Naive B cell (primary cell): ENCODE results near the gene TMPRSS4. TPM values are rescaled to one million over a fixed set of nuclear protein-coding genes. Genes with fewer than 3 reads are reported as not detected.
A peak's percentile ranks its signal among the peaks of the same experiment; 100 is the strongest.

ENCODE experiments used
- ATAC-seq, 2 donors: fragments of 150-1000 bp; cut with Tn5 transposase; 2 replicates each; pipeline ENCODE4 v1.10.0; 2021; ENCODE audit warnings: low read depth in 2 of 2, mild to moderate bottlenecking in 2 of 2, moderate library complexity in 2 of 2
- DNase-seq: peaks from one replicate; pipeline ENCODE4 v3.0.0; 2022
- H3K27ac Mint-ChIP-seq, 6 donors: one replicate each; pipeline ENCODE4 v1.8.0; 2020 to 2022; ENCODE audit warnings: mild to moderate bottlenecking in 6 of 6, mixed read lengths in 6 of 6, moderate library complexity in 5 of 6, inconsistent platforms in 2 of 6
- H3K27me3 Mint-ChIP-seq, 3 donors: one replicate each; pipeline ENCODE4 v1.8.0; 2021 to 2022; ENCODE audit warnings: mixed read lengths in 3 of 3, mild to moderate bottlenecking in 1 of 3
- H3K36me3 Mint-ChIP-seq, 2 donors: one replicate each; pipeline ENCODE4 v1.8.0; 2020 to 2022; ENCODE audit warnings: mixed read lengths in 2 of 2, inconsistent platforms in 1 of 2, mild to moderate bottlenecking in 1 of 2
- H3K4me1 Mint-ChIP-seq, 3 donors: one replicate each; pipeline ENCODE4 v1.8.0; 2020 to 2022; ENCODE audit warnings: mixed read lengths in 3 of 3, inconsistent platforms in 1 of 3, mild to moderate bottlenecking in 1 of 3, moderate library complexity in 1 of 3
- H3K4me3 Mint-ChIP-seq, 8 donors: one replicate each; pipeline ENCODE4 v1.8.0; 2020 to 2022; ENCODE audit warnings: mild to moderate bottlenecking in 8 of 8, mixed read lengths in 8 of 8, moderate library complexity in 8 of 8, inconsistent platforms in 2 of 8
- H3K9me3 Mint-ChIP-seq, 7 donors: one replicate each; pipeline ENCODE4 v1.8.0; 2020 to 2022; ENCODE audit warnings: mixed read lengths in 7 of 7, mild to moderate bottlenecking in 5 of 7, inconsistent platforms in 2 of 7, moderate library complexity in 1 of 7
- polyA plus RNA-seq, 6 donors: library from polyadenylated mRNA; unstranded; fragments of 300-500 nt; fragmentation: Illumina TruSeq; gene quantifications; one replicate each; pipeline ENCODE4 v1.2.3, GENCODE V29; 2021; ENCODE audit warnings: low read depth in 6 of 6

The TMPRSS4 gene
- polyA plus RNA-seq, 6 donors from 2014 or later = not detected

DNA sequence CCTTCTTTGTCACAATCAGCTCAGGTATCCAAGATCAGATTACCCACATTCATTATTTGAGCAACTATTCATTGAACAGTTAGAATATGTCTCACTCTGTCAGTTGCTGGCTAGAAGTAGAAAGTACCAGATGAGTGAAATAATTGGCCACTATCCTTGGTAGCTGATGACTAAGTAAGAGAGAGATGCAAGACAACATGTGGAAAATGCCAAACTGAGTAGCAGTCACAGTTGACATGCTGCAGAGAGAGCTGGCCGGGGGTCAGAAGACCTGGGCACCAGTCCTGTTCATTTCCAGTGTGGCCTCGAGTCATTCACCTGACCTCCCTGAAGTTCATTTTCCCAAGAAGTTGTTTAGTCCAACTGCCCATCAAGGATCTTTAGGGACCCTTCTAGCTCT lies 32.4 kb downstream of the TMPRSS4 start:
- no peak for DNase-seq
- Mint-ChIP-seq H3K27ac (no peak overlapping the region), H3K4me3 (no peak overlapping the region)

DNA sequence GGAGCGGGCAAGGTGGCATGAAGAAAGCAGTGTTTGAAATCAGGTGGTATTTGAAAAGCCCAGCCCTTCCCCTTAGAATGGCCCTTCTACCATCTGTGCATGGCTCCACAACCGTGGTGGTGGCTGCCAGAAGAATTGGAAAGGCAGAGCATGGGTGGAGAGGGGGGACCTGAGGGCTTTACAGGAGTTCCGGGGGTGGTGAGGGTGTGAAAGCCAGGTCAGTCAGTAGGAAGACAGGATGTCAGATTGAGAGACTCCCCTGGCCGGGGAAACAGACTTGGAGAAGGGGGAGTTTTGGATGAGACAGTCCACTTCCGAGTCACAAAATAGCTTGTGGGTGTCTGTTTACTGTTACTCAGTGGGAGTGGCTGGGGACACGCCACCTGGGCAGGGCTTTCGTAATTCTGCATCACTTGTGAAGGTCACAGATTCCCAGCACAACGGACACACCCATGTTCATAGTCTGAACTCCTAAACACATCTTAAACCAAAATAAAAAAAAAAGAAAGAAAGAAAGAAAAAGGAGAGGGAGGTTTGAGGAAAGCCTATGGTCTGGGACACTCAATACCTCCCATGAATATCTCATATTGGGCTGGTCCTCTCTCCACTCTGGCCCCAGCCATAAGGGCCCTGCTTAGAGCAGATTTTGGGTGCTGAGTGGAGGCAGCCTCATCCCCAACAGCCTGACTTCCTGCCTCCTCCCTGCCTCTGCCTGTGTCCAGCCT lies 34.3 kb downstream of the TMPRSS4 start:
- Mint-ChIP-seq H3K9me3 (no peaks in the 10 kb centered on the region), H3K4me1 (peaks cover 0 to 11% (median 0%) of the 10 kb centered on the region in 3 donors), H3K36me3 (no peaks in the 10 kb centered on the region), H3K4me3 (no peak overlapping the region), H3K27ac (no peak overlapping the region), H3K27me3 (peaks cover 33 to 40% (median 38%) of the 10 kb centered on the region in 3 donors)
- ATAC-seq = no peak
- no peak for DNase-seq

More for the DNA sequence above, 32.4 kb downstream of the TMPRSS4 start:
- Mint-ChIP-seq H3K27me3 (peaks cover 23 to 29% (median 24%) of the 10 kb centered on the region in 3 donors), H3K36me3 (no peaks in the 10 kb centered on the region), H3K4me1 (peaks cover 0 to 2% (median 0%) of the 10 kb centered on the region in 3 donors), H3K9me3 (no peaks in the 10 kb centered on the region)
- no peak for ATAC-seq

DNA sequence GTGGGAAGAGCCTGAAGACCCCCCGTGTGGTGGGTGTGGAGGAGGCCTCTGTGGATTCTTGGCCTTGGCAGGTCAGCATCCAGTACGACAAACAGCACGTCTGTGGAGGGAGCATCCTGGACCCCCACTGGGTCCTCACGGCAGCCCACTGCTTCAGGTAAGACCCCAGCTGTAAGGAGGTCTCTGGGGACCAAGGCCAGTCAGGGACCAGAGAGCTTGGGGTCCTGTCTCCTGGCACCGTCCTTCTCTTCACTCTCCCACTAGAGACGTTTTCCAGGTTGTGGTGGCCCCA lies 34.8 kb downstream of the TMPRSS4 start:
- ATAC-seq = no peak
- no peaks in the 10 kb centered on the region for H3K9me3 Mint-ChIP-seq
- no peak for DNase-seq
- H3K27me3 Mint-ChIP-seq = peaks cover 33 to 40% (median 38%) of the 10 kb centered on the region in 3 donors
- H3K4me3 Mint-ChIP-seq = no peak overlapping the region
- no peaks in the 10 kb centered on the region for H3K36me3 Mint-ChIP-seq
- H3K27ac Mint-ChIP-seq = no peak overlapping the region
- peaks cover 0 to 11% (median 0%) of the 10 kb centered on the region in 3 donors for H3K4me1 Mint-ChIP-seq

DNA sequence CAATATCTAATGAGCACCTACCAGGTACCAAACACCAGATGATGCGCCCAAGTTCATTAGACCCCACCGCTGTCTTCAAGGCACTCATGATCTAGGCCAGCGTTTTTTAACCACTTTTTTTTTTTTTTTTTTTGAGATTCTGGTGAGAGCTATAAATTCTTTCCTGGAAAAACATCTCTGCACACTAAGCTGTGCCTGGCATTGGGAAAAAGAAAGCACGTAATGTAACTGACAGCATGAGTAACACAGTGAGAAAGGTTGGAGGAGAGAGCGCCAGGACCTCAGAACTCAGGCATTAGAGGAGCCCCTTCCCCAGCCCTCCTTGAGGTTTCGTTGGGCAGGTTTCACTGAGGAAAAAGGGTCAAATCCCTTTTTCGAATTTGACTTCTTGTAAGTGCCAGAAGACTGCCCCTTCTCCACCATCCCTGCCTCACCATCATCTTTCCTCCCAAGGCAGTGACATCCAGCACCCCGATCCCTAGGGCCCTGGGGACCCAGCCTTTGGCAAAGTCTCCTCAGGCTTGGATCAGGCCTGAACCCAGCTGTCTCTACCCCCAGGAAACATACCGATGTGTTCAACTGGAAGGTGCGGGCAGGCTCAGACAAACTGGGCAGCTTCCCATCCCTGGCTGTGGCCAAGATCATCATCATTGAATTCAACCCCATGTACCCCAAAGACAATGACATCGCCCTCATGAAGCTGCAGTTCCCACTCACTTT lies 36.0 kb downstream of the TMPRSS4 start:
- H3K27ac Mint-ChIP-seq = no peak overlapping the region
- ATAC-seq (no peak), DNase-seq (no peak)

DNA sequence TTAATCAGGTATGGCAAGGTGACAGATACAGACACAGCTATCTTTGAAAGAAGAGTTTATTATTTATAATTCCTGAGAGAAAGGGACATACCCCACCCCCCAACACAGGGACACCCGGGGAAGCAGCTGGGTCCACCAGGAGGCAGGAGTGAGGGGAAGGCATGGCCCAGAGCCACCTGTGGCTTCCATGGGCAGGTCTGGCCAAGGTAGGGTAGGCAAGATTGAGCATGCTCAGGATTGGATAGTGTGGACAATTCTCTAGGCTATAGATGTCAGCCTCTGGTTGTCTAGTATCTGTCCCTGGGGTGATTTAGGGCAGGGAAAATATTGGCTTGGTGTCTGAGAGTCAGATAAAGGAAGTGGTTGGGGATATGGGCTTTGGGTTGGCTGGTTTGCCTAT lies 37.4 kb downstream of the TMPRSS4 start:
- no peak overlapping the region for H3K4me3 Mint-ChIP-seq
- DNase-seq (no peak), ATAC-seq (no peak)
- H3K27me3 Mint-ChIP-seq = peaks cover 28 to 58% (median 35%) of the 10 kb centered on the region in 3 donors
- peaks cover 8 to 37% (median 22%) of the 10 kb centered on the region in 3 donors for H3K4me1 Mint-ChIP-seq
- H3K9me3 Mint-ChIP-seq = no peaks in the 10 kb centered on the region
- H3K36me3 Mint-ChIP-seq = no peaks in the 10 kb centered on the region
- no peak overlapping the region for H3K27ac Mint-ChIP-seq

More for the DNA sequence above, 36.0 kb downstream of the TMPRSS4 start:
- Mint-ChIP-seq H3K4me1 (peaks cover 3 to 23% (median 10%) of the 10 kb centered on the region in 3 donors), H3K9me3 (no peaks in the 10 kb centered on the region), H3K27me3 (peaks cover 28 to 47% (median 40%) of the 10 kb centered on the region in 3 donors), H3K4me3 (no peak overlapping the region), H3K36me3 (no peaks in the 10 kb centered on the region)

DNA sequence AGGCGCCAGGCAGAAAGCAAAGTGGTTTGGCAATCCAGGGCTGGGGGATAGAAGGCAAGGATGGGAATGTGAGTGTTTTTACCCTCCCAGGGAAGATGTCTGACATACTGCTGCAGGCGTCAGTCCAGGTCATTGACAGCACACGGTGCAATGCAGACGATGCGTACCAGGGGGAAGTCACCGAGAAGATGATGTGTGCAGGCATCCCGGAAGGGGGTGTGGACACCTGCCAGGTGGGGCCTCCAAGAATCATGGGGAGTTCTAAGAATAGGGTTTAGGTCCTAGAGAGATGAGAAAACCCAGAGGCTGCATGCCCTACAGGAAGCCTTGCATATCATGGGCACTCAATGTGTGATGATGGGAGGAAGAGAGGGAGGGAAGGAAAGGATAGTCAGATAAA lies 38.2 kb downstream of the TMPRSS4 start:
- Mint-ChIP-seq H3K27ac (peak overlapping the region in 2 of 6 donors; percentile 42 to 75), H3K27me3 (peaks cover 28 to 56% (median 29%) of the 10 kb centered on the region in 3 donors), H3K4me3 (no peak overlapping the region), H3K9me3 (no peaks in the 10 kb centered on the region), H3K4me1 (peaks cover 8 to 38% (median 22%) of the 10 kb centered on the region in 3 donors), H3K36me3 (no peaks in the 10 kb centered on the region)
- no peak for ATAC-seq
- no peak for DNase-seq

DNA sequence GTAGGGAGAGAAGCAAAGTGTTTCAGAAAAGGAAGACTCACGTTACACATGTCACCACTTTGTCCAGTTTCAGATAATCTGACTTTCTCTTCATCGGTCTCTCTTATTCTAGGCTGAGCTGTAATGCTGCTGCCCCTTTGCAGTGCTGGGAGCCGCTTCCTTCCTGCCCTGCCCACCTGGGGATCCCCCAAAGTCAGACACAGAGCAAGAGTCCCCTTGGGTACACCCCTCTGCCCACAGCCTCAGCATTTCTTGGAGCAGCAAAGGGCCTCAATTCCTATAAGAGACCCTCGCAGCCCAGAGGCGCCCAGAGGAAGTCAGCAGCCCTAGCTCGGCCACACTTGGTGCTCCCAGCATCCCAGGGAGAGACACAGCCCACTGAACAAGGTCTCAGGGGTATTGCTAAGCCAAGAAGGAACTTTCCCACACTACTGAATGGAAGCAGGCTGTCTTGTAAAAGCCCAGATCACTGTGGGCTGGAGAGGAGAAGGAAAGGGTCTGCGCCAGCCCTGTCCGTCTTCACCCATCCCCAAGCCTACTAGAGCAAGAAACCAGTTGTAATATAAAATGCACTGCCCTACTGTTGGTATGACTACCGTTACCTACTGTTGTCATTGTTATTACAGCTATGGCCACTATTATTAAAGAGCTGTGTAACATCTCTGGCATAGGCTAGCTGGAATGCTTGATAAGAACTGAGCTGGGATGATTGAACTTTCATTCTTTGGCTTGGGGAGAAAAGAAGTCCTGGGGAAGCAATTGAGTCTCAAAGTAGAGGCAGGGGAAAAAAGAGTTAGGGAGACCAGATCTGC lies 41.1 kb downstream of the TMPRSS4 start:
- Mint-ChIP-seq H3K9me3 (peaks cover 0 to 2% (median 0%) of the 10 kb centered on the region in 7 donors), H3K36me3 (no peaks in the 10 kb centered on the region), H3K27me3 (peaks cover 18 to 48% (median 29%) of the 10 kb centered on the region in 3 donors), H3K4me1 (peaks cover 8 to 38% (median 22%) of the 10 kb centered on the region in 3 donors), H3K4me3 (peak overlapping the region in 4 of 8 donors; percentile 42 to 84 (median 67)), H3K27ac (peak overlapping the region in 4 of 6 donors; percentile 14 to 95 (median 65))
- ATAC-seq = peak in 1 of 2 donors; percentile 97
- DNase-seq = no peak

DNA sequence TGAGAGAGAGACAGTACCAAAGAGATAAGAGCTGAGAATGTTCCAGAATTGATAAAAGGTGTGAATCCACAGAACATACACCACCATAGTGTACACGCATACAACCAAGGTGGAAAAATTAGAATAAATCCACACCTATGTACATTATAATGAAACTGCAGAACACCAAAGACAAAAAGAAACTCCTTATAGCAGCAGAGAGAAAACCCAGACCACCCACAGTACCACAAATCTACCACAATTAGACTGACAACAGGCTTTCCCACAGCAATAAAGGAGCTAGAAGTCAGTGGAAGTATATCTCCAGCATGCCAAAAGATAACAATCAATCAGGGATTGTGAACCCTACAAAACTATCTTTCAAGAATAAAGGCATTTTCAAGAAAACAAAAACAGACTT lies 43.9 kb downstream of the TMPRSS4 start:
- Mint-ChIP-seq H3K27ac (peak overlapping the region in 1 of 6 donors; percentile 3), H3K4me3 (no peak overlapping the region), H3K27me3 (peaks cover 5 to 23% (median 10%) of the 10 kb centered on the region in 3 donors), H3K4me1 (peaks cover 8 to 29% (median 22%) of the 10 kb centered on the region in 3 donors), H3K9me3 (peaks cover 0 to 2% (median 0%) of the 10 kb centered on the region in 7 donors), H3K36me3 (no peaks in the 10 kb centered on the region)
- ATAC-seq = no peak
- no peak for DNase-seq

DNA sequence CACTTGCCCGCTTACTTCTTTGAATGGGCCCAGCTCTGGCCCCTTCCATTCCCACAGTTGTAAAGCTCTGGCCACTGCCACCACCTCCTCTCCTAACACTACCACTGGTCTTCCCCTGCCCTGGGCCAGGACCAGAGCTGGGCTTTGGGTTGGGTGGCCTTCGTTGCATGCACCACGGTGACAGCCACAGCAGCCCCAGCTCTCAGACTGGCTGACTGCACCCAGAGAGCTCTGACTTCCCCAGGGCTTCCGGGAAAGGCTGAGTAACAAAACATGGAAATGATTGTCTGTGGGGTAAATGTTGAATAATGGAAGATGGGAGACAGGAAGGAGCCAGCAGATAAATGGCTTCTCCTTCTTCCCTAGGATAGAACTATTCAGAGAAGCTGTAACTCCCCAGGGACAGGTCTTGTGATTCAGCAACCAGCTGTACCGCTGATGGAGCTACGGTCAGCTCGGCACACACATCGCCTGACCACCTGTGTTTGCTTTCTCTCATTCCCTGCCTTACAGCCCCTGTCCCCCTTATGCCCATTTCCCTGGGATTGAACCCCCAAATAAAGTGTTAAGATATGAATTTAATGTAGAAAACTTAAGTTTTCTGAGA lies 48.2 kb downstream of the TMPRSS4 start:
- H3K4me3 Mint-ChIP-seq = no peak overlapping the region
- H3K27me3 Mint-ChIP-seq = peaks cover 16 to 30% (median 30%) of the 10 kb centered on the region in 3 donors
- H3K27ac Mint-ChIP-seq = no peak overlapping the region
- DNase-seq = no peak
- H3K4me1 Mint-ChIP-seq = no peaks in the 10 kb centered on the region
- no peaks in the 10 kb centered on the region for H3K36me3 Mint-ChIP-seq
- ATAC-seq = no peak
- peaks cover 0 to 2% (median 0%) of the 10 kb centered on the region in 7 donors for H3K9me3 Mint-ChIP-seq

DNA sequence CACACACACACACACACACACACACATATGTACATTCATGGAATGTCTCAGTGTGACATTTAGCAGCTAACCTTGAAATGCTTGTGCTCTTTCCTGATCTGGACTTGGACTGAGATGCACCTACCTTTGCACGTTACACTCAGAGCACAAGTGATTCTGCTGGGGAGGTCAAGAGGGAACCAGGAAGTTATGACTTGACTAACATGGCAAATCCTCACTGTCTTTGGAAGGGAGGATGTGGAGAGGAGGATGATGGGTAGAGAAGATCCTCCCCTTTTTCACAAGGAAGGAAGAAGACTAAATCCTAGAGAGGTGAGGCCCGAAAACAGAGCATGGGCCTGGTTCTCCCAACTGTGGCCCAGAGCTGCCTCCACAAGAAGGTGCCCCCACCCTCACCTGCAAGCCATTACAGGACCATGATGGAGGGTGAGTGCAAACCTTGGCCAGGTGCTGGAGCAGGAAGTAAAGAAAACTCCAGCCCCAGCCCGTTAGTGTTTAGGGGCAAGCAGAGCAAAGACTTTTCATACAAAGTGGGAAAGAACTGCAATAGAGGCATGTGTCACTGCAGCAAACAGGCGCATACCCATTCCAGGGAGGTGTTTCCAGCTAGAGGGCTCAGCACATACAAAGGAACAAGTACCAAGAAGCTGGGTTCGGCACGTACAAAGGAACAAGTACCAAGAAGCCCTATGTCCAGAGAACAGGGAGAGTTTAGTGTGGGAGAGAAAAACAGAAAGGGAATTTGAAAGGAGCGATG lies 49.4 kb downstream of the TMPRSS4 start:
- Mint-ChIP-seq H3K9me3 (no peaks in the 10 kb centered on the region), H3K4me3 (peak overlapping the region in 1 of 8 donors; percentile 60), H3K27me3 (peaks cover 18 to 38% (median 30%) of the 10 kb centered on the region in 3 donors), H3K36me3 (no peaks in the 10 kb centered on the region), H3K27ac (peak overlapping the region in 1 of 6 donors; percentile 40), H3K4me1 (no peaks in the 10 kb centered on the region)
- DNase-seq = no peak
- no peak for ATAC-seq

DNA sequence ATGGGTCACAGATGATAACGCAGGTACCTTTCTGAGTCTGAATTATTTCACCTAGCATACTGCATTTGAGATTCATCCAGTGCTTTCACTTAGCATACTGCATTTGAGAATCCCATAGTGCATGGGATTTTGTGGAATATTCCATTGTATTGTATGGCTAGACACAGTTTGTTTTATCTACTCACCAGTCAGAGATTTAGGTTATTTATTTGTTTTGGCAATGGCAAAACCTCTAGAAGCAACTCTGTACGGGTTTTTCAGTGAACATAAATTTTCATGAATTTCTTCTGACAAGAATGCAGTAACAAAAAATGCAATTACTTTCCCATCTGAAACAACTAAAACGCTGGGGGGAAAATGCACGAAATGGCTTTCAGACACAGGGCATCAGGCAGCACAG lies 51.4 kb downstream of the TMPRSS4 start:
- Mint-ChIP-seq H3K27ac (no peak overlapping the region), H3K27me3 (peaks cover 15 to 40% (median 30%) of the 10 kb centered on the region in 3 donors), H3K9me3 (no peaks in the 10 kb centered on the region), H3K4me1 (no peaks in the 10 kb centered on the region), H3K4me3 (no peak overlapping the region), H3K36me3 (no peaks in the 10 kb centered on the region)
- no peak for ATAC-seq
- no peak for DNase-seq

DNA sequence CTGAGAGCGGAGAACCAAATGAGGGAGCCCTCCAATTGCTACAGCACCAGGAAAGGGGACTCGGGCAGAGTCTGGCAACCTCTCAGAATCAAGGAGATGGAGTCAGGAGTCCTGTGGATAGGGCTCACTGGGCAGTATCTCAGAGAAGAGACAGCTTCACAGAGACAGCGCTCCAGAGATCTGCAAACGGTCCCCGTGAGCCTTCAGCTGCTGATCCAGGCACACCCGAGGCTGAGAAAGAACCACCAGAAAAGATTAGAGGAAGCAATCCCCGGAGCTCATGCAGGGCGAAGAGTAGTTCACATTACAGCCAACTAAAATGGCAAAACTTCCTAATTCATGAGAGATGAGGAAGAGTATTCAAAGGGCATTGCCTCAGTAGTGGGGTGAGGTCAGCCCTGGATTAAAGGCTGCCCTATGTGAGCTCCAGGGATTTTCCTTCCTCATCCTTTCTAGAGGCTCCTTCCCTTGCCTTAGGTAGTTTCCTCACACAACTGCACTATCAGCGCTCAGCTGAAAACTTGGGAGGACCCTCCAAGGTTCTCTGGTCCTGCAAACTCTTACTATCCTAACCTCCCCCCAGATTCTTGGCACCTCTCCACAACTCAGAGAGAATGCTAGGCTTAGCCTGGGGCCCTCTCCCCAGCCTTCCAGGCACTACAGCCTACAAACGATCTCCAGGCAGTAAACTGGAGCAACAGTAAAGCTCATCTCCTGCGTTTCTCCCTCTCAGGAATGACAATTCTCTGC lies 52.0 kb downstream of the TMPRSS4 start:
- Mint-ChIP-seq H3K27me3 (peaks cover 15 to 43% (median 33%) of the 10 kb centered on the region in 3 donors), H3K4me3 (no peak overlapping the region), H3K4me1 (no peaks in the 10 kb centered on the region), H3K27ac (no peak overlapping the region), H3K9me3 (no peaks in the 10 kb centered on the region), H3K36me3 (no peaks in the 10 kb centered on the region)
- ATAC-seq = no peak
- no peak for DNase-seq
